PC-3 (cell line): ENCODE results near the gene HDGFL3. TPM values are rescaled to one million over a fixed set of nuclear protein-coding genes. Genes with fewer than 3 reads are reported as not detected.

ENCODE experiments used
- ATAC-seq: fragments of 200-7000 bp; cut with Tn5 transposase; 2 replicates; pipeline ENCODE4 v1.9.1; 2020; ENCODE audit warnings: mild to moderate bottlenecking, moderate library complexity
- BruUV-seq: library from RNA; stranded (reverse); fragments of 400-500 nt; replicated peaks from 2 replicates; lab custom pipeline; 2021; lab: Mats Ljungman, UMichigan
- CTCF ChIA-PET: fragments of 300-600 bp; sonication (Branson Sonifier 250); formaldehyde crosslinking; loops from one replicate; lab custom pipeline; 2022; ENCODE audit warnings: antibody characterized with exemption; lab: Charles Lee
- POLR2A ChIA-PET: fragments of 300-600 bp; sonication (Branson Sonifier 250); formaldehyde crosslinking; loops from one replicate; lab custom pipeline; 2022; ENCODE audit warnings: antibody characterized with exemption; ENCODE audit not compliant: unreplicated experiment; lab: Charles Lee
- DNase-seq: peaks from one replicate; pipeline ENCODE4 v3.0.0-alpha.2; 2015
- H2AFZ ChIP-seq: fragments of 300-600 bp; sonication (generic); 2 replicates; pipeline ENCODE4 v1.6.0; 2016; ENCODE audit warnings: antibody characterized with exemption, low read length
- H3F3A ChIP-seq: fragments of 300-600 bp; sonication (generic); one replicate; pipeline ENCODE4 v1.6.0; 2017; ENCODE audit warnings: antibody characterized with exemption, low read length, control low read depth, mild to moderate bottlenecking; ENCODE audit not compliant: unreplicated experiment
- H3K27ac ChIP-seq: fragments of 300-600 bp; sonication (generic); 2 replicates; pipeline ENCODE4 v1.5.1; 2016; ENCODE audit warnings: mild to moderate bottlenecking, low read length
- H3K27me3 ChIP-seq: fragments of 300-600 bp; sonication (generic); 2 replicates; pipeline ENCODE4 v1.6.1; 2016; ENCODE audit warnings: low read length, mixed read lengths
- H3K36me3 ChIP-seq: fragments of 300-600 bp; sonication (generic); 2 replicates; pipeline ENCODE4 v1.6.1; 2016; ENCODE audit warnings: low read depth, mixed run types, low read length, mixed read lengths
- H3K4me1 ChIP-seq: fragments of 300-600 bp; sonication (generic); 2 replicates; pipeline ENCODE4 v1.5.1; 2016; ENCODE audit warnings: low read length; ENCODE audit not compliant: insufficient read depth
- H3K4me2 ChIP-seq: fragments of 300-600 bp; sonication (generic); 2 replicates; pipeline ENCODE4 v1.6.0; 2016; ENCODE audit warnings: low read length
- H3K4me3 ChIP-seq: fragments of 300-600 bp; sonication (generic); 2 replicates; pipeline ENCODE4 v1.5.1; 2016; ENCODE audit warnings: mild to moderate bottlenecking, low read length, mixed read lengths
- H3K79me2 ChIP-seq: fragments of 300-600 bp; sonication (generic); 2 replicates; pipeline ENCODE4 v1.6.1; 2017; ENCODE audit warnings: low read length, mixed read lengths
- H3K9ac ChIP-seq: fragments of 300-600 bp; sonication (generic); 2 replicates; pipeline ENCODE4 v1.6.0; 2016; ENCODE audit warnings: mild to moderate bottlenecking, low read length
- H3K9me2 ChIP-seq: fragments of 300-600 bp; sonication (generic); replicated peaks from 2 replicates; pipeline ENCODE4 v1.6.1; 2016; ENCODE audit warnings: mixed run types, low read length, mixed read lengths
- H3K9me3 ChIP-seq: fragments of 300-600 bp; sonication (generic); 2 replicates; pipeline ENCODE4 v1.6.1; 2016; ENCODE audit warnings: low read length, mixed read lengths
- H4K20me1 ChIP-seq: fragments of 300-600 bp; sonication (generic); 2 replicates; pipeline ENCODE4 v1.6.1; 2016; ENCODE audit warnings: low read length, mixed read lengths
- EZH2 ChIP-seq: fragments of 300-600 bp; sonication (generic); IDR thresholded peaks from one replicate; pipeline ENCODE4 v1.6.1; 2017; ENCODE audit warnings: antibody characterized with exemption, mild to moderate bottlenecking, low read length; ENCODE audit not compliant: unreplicated experiment
- EZH2phosphoT487 ChIP-seq: fragments of 300-600 bp; sonication (generic); IDR thresholded peaks from 2 replicates; pipeline ENCODE4 v1.6.1; 2018; ENCODE audit warnings: mild to moderate bottlenecking, antibody characterized with exemption, low read length, borderline replicate concordance
- intact Hi-C: fragments of 100-400 bp; cut with micrococcal nuclease; formaldehyde crosslinking; loops from 2 replicates; pipeline ENCODE4 v1.9.0; 2023
- total RNA-seq: library from RNA; depleted of rRNA; stranded (reverse); fragments of >200 nt; gene quantifications from 2 replicates; pipeline ENCODE4 v1.2.3, GENCODE V29; 2014
- TF ChIP-seq, protein P1 (sequence below): fragments of 300-600 bp; sonication (generic); conservative IDR thresholded peaks from 2 replicates; pipeline ENCODE4 v1.5.1; 2017; ENCODE audit warnings: antibody characterized with exemption, low read depth, mild to moderate bottlenecking, low read length

The HDGFL3 gene
- total RNA-seq, 1 experiment from 2014 or later = 38.4 TPM

- ATAC-seq (no peak), DNase-seq (no peak)
- Histone ChIP-seq H3F3A (no peaks in the 10 kb centered on the region), H3K9ac (no peak overlapping the region), H4K20me1 (no peaks in the 10 kb centered on the region), H3K4me2 (no peak overlapping the region), H3K9me2 (no peaks in the 10 kb centered on the region), H3K27ac (no peak overlapping the region), H3K79me2 (0 out of 2 replicates have a peak, but pooled peaks cover 4% of the 10 kb centered on the region), H2AFZ (no peak overlapping the region), H3K27me3 (no peaks in the 10 kb centered on the region), H3K36me3 (peaks cover 9% of the 10 kb centered on the region; the same call in 1 of the 2 replicates), H3K9me3 (no peaks in the 10 kb centered on the region), H3K4me3 (no peak overlapping the region), H3K4me1 (peaks cover 24% of the 10 kb centered on the region)
- BruUV-seq = no TSS peak
- ChIA-PET POLR2A (no interaction called here), CTCF (no interaction called here)
- intact Hi-C loops = no loop called here
- TF ChIP-seq, protein P1, sequence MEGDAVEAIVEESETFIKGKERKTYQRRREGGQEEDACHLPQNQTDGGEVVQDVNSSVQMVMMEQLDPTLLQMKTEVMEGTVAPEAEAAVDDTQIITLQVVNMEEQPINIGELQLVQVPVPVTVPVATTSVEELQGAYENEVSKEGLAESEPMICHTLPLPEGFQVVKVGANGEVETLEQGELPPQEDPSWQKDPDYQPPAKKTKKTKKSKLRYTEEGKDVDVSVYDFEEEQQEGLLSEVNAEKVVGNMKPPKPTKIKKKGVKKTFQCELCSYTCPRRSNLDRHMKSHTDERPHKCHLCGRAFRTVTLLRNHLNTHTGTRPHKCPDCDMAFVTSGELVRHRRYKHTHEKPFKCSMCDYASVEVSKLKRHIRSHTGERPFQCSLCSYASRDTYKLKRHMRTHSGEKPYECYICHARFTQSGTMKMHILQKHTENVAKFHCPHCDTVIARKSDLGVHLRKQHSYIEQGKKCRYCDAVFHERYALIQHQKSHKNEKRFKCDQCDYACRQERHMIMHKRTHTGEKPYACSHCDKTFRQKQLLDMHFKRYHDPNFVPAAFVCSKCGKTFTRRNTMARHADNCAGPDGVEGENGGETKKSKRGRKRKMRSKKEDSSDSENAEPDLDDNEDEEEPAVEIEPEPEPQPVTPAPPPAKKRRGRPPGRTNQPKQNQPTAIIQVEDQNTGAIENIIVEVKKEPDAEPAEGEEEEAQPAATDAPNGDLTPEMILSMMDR = no peak
- TF ChIP-seq EZH2phosphoT487 (no peak), EZH2 (no peak)
Observed at GRCh38 chr15:83160741-83161140, 46.9 kb downstream of the HDGFL3 start.

GRCh38 chr15:83158393-83158792 lies 49.2 kb downstream of the HDGFL3 start:
- Histone ChIP-seq H3K9me2 (no peaks in the 10 kb centered on the region), H3K9ac (no peak overlapping the region), H3K27me3 (no peaks in the 10 kb centered on the region), H3K4me3 (no peak overlapping the region), H4K20me1 (no peaks in the 10 kb centered on the region), H3F3A (no peaks in the 10 kb centered on the region), H3K36me3 (peaks cover 9% of the 10 kb centered on the region; the same call in 1 of the 2 replicates), H3K9me3 (no peaks in the 10 kb centered on the region), H3K27ac (peak overlapping the region; percentile 19; the same call in 1 of the 2 replicates), H3K4me2 (no peak overlapping the region), H3K4me1 (peaks cover 26% of the 10 kb centered on the region), H3K79me2 (no peaks in the 10 kb centered on the region), H2AFZ (no peak overlapping the region)
- BruUV-seq = no TSS peak
- DNase-seq (peak; percentile 69), ATAC-seq (peak; percentile 82)
- ChIA-PET CTCF (no interaction called here), POLR2A (no interaction called here)
- TF ChIP-seq EZH2phosphoT487 = no peak
- no peak for TF ChIP-seq EZH2
- TF ChIP-seq, protein P1 = no peak
- intact Hi-C loops = loop anchor here (10.0 kb wide), 1 partner anchor 104 kb away; no protein-coding TSS in a partner anchor

DNA sequence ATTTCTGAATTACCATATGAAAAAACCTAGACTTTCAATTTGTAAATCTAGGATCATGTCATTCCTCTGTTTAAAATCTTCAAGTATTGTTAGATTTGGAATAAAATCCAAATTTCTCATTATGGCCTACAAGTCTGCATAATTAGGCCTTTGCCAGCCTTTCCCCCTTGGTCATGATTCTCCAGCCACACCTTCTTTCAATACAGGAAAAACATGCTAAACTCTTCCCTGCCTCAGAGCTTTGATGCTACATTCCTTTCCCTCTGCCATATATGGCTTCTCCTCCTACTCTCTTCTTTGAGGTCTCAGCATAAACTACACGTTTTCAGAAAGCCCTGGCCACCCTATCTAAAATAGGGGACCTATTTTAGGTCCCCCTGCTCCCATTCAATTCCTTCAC lies 51.7 kb downstream of the HDGFL3 start:
- DNase-seq (no peak), ATAC-seq (no peak)
- no peak overlapping the region for H3K4me3 ChIP-seq
- H4K20me1 ChIP-seq = no peaks in the 10 kb centered on the region
- peaks cover 11% of the 10 kb centered on the region; the same call in 1 of the 2 replicates for H3K36me3 ChIP-seq
- H3K9ac ChIP-seq = no peak overlapping the region
- H3K27ac ChIP-seq = no peak overlapping the region
- H3F3A ChIP-seq = no peaks in the 10 kb centered on the region
- H3K27me3 ChIP-seq = no peaks in the 10 kb centered on the region
- POLR2A ChIA-PET = no interaction called here
- H3K4me2 ChIP-seq = no peak overlapping the region
- no TSS peak for BruUV-seq
- no peaks in the 10 kb centered on the region for H3K9me3 ChIP-seq
- H3K79me2 ChIP-seq = no peaks in the 10 kb centered on the region
- TF ChIP-seq EZH2phosphoT487 (no peak), EZH2 (no peak)
- TF ChIP-seq, protein P1 = no peak
- H3K4me1 ChIP-seq = peaks cover 16% of the 10 kb centered on the region
- no peaks in the 10 kb centered on the region for H3K9me2 ChIP-seq
- no peak overlapping the region for H2AFZ ChIP-seq
- intact Hi-C loops = loop anchor here (10.0 kb wide), 1 partner anchor 101 kb away; no protein-coding TSS in a partner anchor
- CTCF ChIA-PET = no interaction called here
